Bronchial epithelial cell (primary cell): Measurements from ENCODE around the gene C19orf73. TPM values are rescaled to one million over a fixed set of nuclear protein-coding genes. Genes with fewer than 3 reads are reported as not detected.

Experiments used
- DNase-seq: peaks from one replicate; pipeline ENCODE4 v3.0.0-alpha.2; 2010; ENCODE audit warnings: low read depth
- FAIRE-seq: peaks from 2 replicates; lab custom pipeline; 2011; peaks lifted over from hg19 to GRCh38; lab: Jason Lieb, UNC
- H3K27me3 ChIP-seq: 2 replicates; pipeline ENCODE4 v1.5.1; 2011; ENCODE audit warnings: low read length; ENCODE audit not compliant: control insufficient read depth, insufficient read depth
- H3K36me3 ChIP-seq: 2 replicates; pipeline ENCODE4 v1.5.1; 2011; ENCODE audit warnings: low read length; ENCODE audit not compliant: control insufficient read depth, insufficient read depth
- H3K4me3 ChIP-seq: 2 replicates; pipeline ENCODE4 v1.5.1; 2011; ENCODE audit warnings: mild to moderate bottlenecking, low read depth, low read length, control low read depth
- CTCF ChIP-seq: IDR thresholded peaks from 2 replicates; pipeline ENCODE4 v1.5.1; 2011; ENCODE audit warnings: mild to moderate bottlenecking, moderate library complexity, low read length, control low read depth, inconsistent platforms; ENCODE audit not compliant: insufficient read depth, severe bottlenecking
- total RNA-seq: library from RNA; depleted of rRNA; stranded (reverse); fragments of >200 nt; gene quantifications from 2 replicates; pipeline ENCODE4 v1.2.1, GENCODE V29; 2014

Gene C19orf73
- total RNA-seq, 1 donor from 2014 or later: 0.53 TPM

- FAIRE-seq (no peak), DNase-seq (no peak)
- no peaks in the 10 kb centered on the region for H3K36me3 ChIP-seq
- peak overlapping the region; percentile 68 for H3K4me3 ChIP-seq
- no peaks in the 10 kb centered on the region for H3K27me3 ChIP-seq
- no peak for TF ChIP-seq CTCF
Observed at GRCh38 chr19:49114630-49115363, 4.1 kb downstream of the C19orf73 start.

GRCh38 chr19:49113762-49114629, 4.9 kb downstream of the C19orf73 start, which contains the start of gene LIN7B:
Gene LIN7B, plus strand, starts transcription at chr19:49114370. Its CDS starts 35 bp downstream, at chr19:49114405.
- DNase-seq (peak; percentile 47), FAIRE-seq (no peak)
- peaks cover 1% of the 10 kb centered on the region for H3K36me3 ChIP-seq
- peak within 1 kb of the TSS; percentile 68 for H3K4me3 ChIP-seq
- TF ChIP-seq CTCF: peak; percentile 60
- H3K27me3 ChIP-seq: no peaks in the 10 kb centered on the region

GRCh38 chr19:49111218-49111998, 7.5 kb downstream of the C19orf73 start:
- no peak overlapping the region for H3K4me3 ChIP-seq

GRCh38 chr19:49110567-49110966, 8.4 kb downstream of the C19orf73 start:
- H3K36me3 ChIP-seq: peaks cover 17% of the 10 kb centered on the region
- H3K27me3 ChIP-seq: no peaks in the 10 kb centered on the region
- DNase-seq (no peak), FAIRE-seq (no peak)
- no peak for TF ChIP-seq CTCF
- no peak overlapping the region for H3K4me3 ChIP-seq

More at GRCh38 chr19:49111218-49111998, 7.5 kb downstream of the C19orf73 start:
- H3K27me3 ChIP-seq: no peaks in the 10 kb centered on the region
- FAIRE-seq (no peak), DNase-seq (no peak)
- TF ChIP-seq CTCF: no peak
- H3K36me3 ChIP-seq: peaks cover 13% of the 10 kb centered on the region

- Histone ChIP-seq H3K27me3 (no peaks in the 10 kb centered on the region), H3K4me3 (no peak overlapping the region), H3K36me3 (peaks cover 23% of the 10 kb centered on the region)
- DNase-seq (no peak), FAIRE-seq (no peak)
- TF ChIP-seq CTCF: no peak
Observed at GRCh38 chr19:49109569-49110233, 9.2 kb downstream of the C19orf73 start.
